HEK293T (cell line): ENCODE data around the gene TM4SF4.

Source experiments
- CTCF ChIA-PET: fragments of 350-600 bp; formaldehyde crosslinking; extraction: SDS; loops from one replicate; lab custom pipeline; 2021; ENCODE audit warnings: antibody characterized with exemption, inconsistent platforms; lab: Yijun Ruan, JAX
- POLR2A ChIA-PET: fragments of 350-600 bp; formaldehyde crosslinking; extraction: SDS; loops from one replicate; lab custom pipeline; 2020; ENCODE audit warnings: antibody characterized with exemption, inconsistent platforms; lab: Yijun Ruan, JAX
- DNase-seq: peaks from one replicate; pipeline ENCODE4 v3.0.0; 2012; ENCODE audit warnings: mixed read lengths; ENCODE audit errors: extremely low spot score
- ARNT ChIP-seq: fragments of 450-650 bp; IDR thresholded peaks from 2 replicates; pipeline ENCODE4 v1.6.1; 2017; ENCODE audit warnings: mild to moderate bottlenecking
- BHLHE40 ChIP-seq: fragments of 450-650 bp; IDR thresholded peaks from 2 replicates; pipeline ENCODE4 v1.6.1; 2016; ENCODE audit warnings: mild to moderate bottlenecking, moderate library complexity, borderline replicate concordance
- CTBP1 ChIP-seq: fragments of 450-650 bp; IDR thresholded peaks from 2 replicates; pipeline ENCODE4 v1.6.1; 2016; ENCODE audit warnings: borderline replicate concordance
- ELF4 ChIP-seq: fragments of 450-650 bp; IDR thresholded peaks from 2 replicates; pipeline ENCODE4 v1.6.1; 2017; ENCODE audit warnings: antibody characterized with exemption
- FOXA1 ChIP-seq: fragments of 450-650 bp; IDR thresholded peaks from 2 replicates; pipeline ENCODE4 v1.6.1; 2016; ENCODE audit warnings: mild to moderate bottlenecking
- FOXK2 ChIP-seq: fragments of 450-650 bp; IDR thresholded peaks from 2 replicates; pipeline ENCODE4 v1.6.1; 2016; ENCODE audit warnings: mild to moderate bottlenecking
- FOXM1 ChIP-seq: fragments of 450-650 bp; IDR thresholded peaks from 2 replicates; pipeline ENCODE4 v1.6.1; 2017; ENCODE audit warnings: mild to moderate bottlenecking, borderline replicate concordance
- HDGF ChIP-seq: fragments of 450-650 bp; IDR thresholded peaks from 2 replicates; pipeline ENCODE4 v1.6.1; 2017; ENCODE audit warnings: antibody characterized with exemption, borderline replicate concordance
- L3MBTL2 ChIP-seq: fragments of 450-650 bp; conservative IDR thresholded peaks from 2 replicates; pipeline ENCODE4 v1.6.1; 2016; ENCODE audit warnings: mild to moderate bottlenecking
- LEF1 ChIP-seq: fragments of 450-650 bp; IDR thresholded peaks from 2 replicates; pipeline ENCODE4 v1.6.1; 2017; ENCODE audit warnings: mild to moderate bottlenecking, borderline replicate concordance
- NFRKB ChIP-seq: fragments of 450-650 bp; IDR thresholded peaks from 2 replicates; pipeline ENCODE4 v1.6.1; 2016; ENCODE audit warnings: mild to moderate bottlenecking, moderate library complexity
- PKNOX1 ChIP-seq: fragments of 450-650 bp; IDR thresholded peaks from 2 replicates; pipeline ENCODE4 v1.6.1; 2016
- SP1 ChIP-seq: fragments of 450-650 bp; IDR thresholded peaks from 2 replicates; pipeline ENCODE4 v1.6.1; 2017
- SUZ12 ChIP-seq: fragments of 450-650 bp; IDR thresholded peaks from 2 replicates; pipeline ENCODE4 v1.6.1; 2016; ENCODE audit warnings: mild to moderate bottlenecking
- TARDBP ChIP-seq: fragments of 450-650 bp; IDR thresholded peaks from 2 replicates; pipeline ENCODE4 v1.6.1; 2016
- ZNF384 ChIP-seq: fragments of 450-650 bp; IDR thresholded peaks from 2 replicates; pipeline ENCODE4 v1.6.1; 2016

The TM4SF4 gene

GRCh38 chr3:149536429-149536828 lies 61.9 kb downstream of the TM4SF4 start:
- TF ChIP-seq HDGF (no peak), LEF1 (no peak), SUZ12 (no peak), NFRKB (no peak), L3MBTL2 (no peak), PKNOX1 (no peak)
- CTCF ChIA-PET = no interaction called here
- no peak for DNase-seq
- POLR2A ChIA-PET = no interaction called here

DNA sequence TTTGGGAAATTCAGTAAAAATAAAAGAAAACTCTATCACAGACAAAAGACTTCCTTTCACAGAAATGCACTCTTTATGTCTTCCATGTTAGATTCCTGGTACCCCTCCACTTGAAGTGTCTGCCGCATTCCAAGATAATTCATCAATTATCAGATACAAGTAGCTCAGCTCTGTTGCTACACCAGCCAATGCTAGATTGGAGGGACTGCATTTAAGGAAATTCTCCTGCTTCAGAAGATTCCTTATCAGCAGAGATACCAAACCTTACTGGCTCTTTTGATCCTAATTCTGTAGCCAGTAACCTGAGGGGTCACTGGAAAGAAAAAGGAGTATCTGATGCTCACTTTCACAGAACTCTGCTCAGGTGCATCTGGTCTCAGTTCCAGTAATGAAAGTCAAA lies 63.9 kb downstream of the TM4SF4 start:
- TF ChIP-seq LEF1 = no peak
- TF ChIP-seq FOXM1 = no peak
- TF ChIP-seq PKNOX1 = no peak
- TF ChIP-seq CTBP1 = no peak
- no peak for TF ChIP-seq TARDBP
- ChIA-PET CTCF (interaction anchor here (1.6 kb wide), 1 partner anchor 31 kb away, joined by 3 read pairs; no protein-coding TSS in a partner anchor), POLR2A (no interaction called here)
- no peak for DNase-seq

- no peak for TF ChIP-seq NFRKB
- TF ChIP-seq TARDBP = no peak
- TF ChIP-seq FOXA1 = no peak
- TF ChIP-seq BHLHE40 = no peak
- no peak for TF ChIP-seq SP1
- no peak for TF ChIP-seq FOXK2
- no peak for TF ChIP-seq L3MBTL2
- TF ChIP-seq ELF4 = no peak
- ChIA-PET CTCF (interaction anchor here (0.6 kb wide), 1 partner anchor 29 kb away, joined by 4 read pairs; no protein-coding TSS in a partner anchor), POLR2A (no interaction called here)
- no peak for DNase-seq
Observed at GRCh38 chr3:149541091-149541491, 66.6 kb downstream of the TM4SF4 start.

DNA sequence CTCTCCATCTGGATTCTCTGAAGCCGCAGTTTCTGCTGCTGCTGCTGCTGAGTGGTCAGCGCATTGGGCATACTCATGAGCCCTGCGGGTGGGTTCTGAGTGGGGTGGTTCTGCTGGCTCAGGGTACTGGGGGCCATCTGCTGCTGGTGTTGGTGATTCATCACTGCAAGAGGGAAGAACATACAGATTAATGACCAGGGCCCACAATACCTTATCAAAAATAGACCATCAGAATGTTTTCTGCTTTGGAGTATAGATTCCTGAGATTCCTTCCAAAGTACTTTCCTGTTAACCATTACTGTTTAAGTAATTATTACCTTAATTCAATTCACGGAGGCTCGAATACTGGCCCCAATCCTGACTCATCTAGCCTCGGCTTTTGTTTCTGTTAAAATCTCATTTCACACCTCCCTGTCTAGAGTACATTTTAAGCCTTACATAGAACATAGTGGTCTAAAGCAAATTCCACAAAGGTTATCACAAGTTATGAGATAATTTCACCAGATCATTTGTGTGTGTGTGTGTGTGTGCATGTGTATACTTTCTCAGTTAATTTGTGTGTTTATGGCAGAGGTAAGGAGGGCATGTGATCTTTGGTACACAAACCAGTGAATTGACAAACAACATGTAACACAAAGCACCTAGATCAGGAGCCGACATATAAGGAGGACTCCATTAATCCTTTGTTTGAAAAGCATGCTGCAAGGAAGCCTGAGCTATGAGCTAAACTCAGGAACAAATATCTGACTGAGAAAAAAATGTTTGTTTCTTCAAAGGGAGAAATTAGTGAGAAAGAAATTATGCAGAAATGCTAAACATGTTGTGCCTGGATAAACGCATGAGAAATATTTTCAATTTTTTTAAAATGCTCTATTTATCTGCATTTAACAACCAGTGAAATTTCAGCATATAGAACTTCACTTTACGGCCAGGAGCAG lies 68.1 kb downstream of the TM4SF4 start:
- no peak for DNase-seq
- TF ChIP-seq ZNF384 (no peak), L3MBTL2 (no peak), CTBP1 (no peak), NFRKB (no peak), SUZ12 (no peak), ARNT (no peak), TARDBP (no peak), HDGF (no peak), LEF1 (no peak), PKNOX1 (no peak)
- ChIA-PET POLR2A (no interaction called here), CTCF (no interaction called here)

DNA sequence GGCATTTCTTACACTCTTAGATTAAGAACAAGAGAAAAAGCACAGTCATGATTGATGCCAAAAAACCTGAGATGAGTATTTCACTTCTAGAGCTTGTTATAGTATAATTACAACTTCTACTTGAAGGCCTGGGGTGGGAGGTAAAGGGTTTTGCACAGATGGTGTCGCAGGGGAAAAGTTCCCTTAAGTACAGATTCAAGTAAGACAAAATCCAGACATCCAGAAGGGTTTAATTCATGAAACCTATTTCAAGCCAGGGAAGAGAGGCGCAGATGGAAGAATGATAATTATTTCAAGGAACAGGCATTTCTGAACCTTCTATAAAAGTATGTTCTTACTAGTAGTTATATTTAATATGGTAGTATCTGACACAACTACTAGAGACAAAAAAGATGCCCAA lies 70.6 kb downstream of the TM4SF4 start:
- CTCF ChIA-PET = no interaction called here
- TF ChIP-seq SP1 = no peak
- TF ChIP-seq SUZ12 = no peak
- POLR2A ChIA-PET = no interaction called here
- no peak for DNase-seq

DNA sequence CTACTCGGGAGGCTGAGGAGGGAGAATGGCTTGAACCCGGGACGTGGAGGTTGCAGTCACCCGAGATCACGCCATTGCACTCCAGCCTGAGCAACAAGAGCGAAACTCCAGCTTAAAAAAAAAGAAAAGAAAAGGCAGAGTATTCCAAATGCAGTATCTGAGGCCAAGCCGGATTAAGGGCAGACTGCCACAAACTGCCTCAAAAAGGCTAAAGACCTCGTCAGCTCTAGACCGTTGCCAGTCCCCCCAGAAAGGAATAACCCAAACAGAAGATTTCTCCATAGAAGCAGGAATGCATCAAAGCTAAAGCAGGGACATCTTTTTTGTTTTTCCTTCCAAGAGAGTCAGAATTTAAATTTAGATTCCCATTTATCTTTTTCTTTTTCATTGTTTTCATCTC lies 72.9 kb downstream of the TM4SF4 start:
- POLR2A ChIA-PET = no interaction called here
- CTCF ChIA-PET = interaction anchor here (1.0 to 2.0 kb wide), 2 partner anchors 13 to 16 kb away, joined by 3 to 8 read pairs; no protein-coding TSS in a partner anchor
- TF ChIP-seq PKNOX1 (no peak), SUZ12 (no peak), CTBP1 (no peak), FOXK2 (no peak), ARNT (no peak), HDGF (no peak), L3MBTL2 (no peak), LEF1 (no peak), FOXM1 (no peak), ELF4 (no peak), TARDBP (no peak)
- DNase-seq = no peak
